Activated naive CD8-positive, alpha-beta T cell treated with anti-CD3 and anti-CD28 coated beads, Interleukin-2, amount 50 U/mL, for 24 hours (primary cell): ENCODE data around the gene FAF2.
"Not testable (repeated sequence)": the region's sequence is repeated elsewhere in the genome, so short reads cannot be mapped to it uniquely, and the experiment has no call there.

Experiments used
- ATAC-seq: fragments of 150-1000 bp; cut with Tn5 transposase; one replicate; pipeline ENCODE4 v1.10.0; 2021
- DNase-seq: peaks from one replicate; pipeline ENCODE4 v3.0.0; 2021
- H3K27ac Mint-ChIP-seq: one replicate; pipeline ENCODE4 v1.8.0; 2021; ENCODE audit warnings: mild to moderate bottlenecking, mixed read lengths
- H3K27me3 Mint-ChIP-seq: one replicate; pipeline ENCODE4 v1.8.0; 2021; ENCODE audit warnings: mixed read lengths
- H3K36me3 Mint-ChIP-seq: one replicate; pipeline ENCODE4 v1.8.0; 2021; ENCODE audit warnings: low read depth, mixed read lengths
- H3K4me1 Mint-ChIP-seq: one replicate; pipeline ENCODE4 v1.8.0; 2021; ENCODE audit warnings: mixed read lengths
- H3K4me3 Mint-ChIP-seq: one replicate; pipeline ENCODE4 v1.8.0; 2021; ENCODE audit warnings: mild to moderate bottlenecking, moderate library complexity, mixed read lengths
- H3K9me3 Mint-ChIP-seq: one replicate; pipeline ENCODE4 v1.8.0; 2021; ENCODE audit warnings: mixed read lengths

FAF2 gene, protein sequence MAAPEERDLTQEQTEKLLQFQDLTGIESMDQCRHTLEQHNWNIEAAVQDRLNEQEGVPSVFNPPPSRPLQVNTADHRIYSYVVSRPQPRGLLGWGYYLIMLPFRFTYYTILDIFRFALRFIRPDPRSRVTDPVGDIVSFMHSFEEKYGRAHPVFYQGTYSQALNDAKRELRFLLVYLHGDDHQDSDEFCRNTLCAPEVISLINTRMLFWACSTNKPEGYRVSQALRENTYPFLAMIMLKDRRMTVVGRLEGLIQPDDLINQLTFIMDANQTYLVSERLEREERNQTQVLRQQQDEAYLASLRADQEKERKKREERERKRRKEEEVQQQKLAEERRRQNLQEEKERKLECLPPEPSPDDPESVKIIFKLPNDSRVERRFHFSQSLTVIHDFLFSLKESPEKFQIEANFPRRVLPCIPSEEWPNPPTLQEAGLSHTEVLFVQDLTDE

DNA sequence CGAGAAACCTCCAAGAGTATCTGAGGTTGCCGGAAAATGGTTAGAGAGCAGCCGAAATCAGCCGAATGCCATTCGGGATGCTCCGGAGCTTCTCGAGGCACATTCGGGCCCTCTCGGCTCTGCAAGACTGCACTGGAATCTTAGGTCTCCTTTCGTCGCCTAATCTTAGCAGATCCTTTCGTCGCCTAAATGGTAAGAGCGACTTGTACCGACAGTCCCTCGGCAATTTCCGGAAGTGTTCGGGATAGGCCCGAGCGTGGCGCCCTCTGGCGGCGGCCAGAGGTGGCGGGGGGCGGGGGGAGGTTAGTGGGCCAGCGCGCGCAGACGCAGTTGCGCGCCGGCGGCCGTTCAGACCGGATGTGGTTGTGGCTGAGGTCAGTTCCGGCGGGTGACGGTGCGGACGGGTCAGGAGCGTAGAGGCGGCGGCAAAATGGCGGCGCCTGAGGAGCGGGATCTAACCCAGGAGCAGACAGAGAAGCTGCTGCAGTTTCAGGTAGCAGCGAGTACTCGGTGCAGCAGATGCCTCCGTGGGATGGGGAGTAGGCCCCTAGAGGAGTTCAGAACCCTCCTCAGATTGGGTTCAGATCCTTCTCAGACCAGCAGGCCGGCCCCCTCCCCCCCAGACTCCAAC is at the start of gene FAF2:
Gene FAF2 (plus strand): TSS at position 408 of the 631 bp plus-strand sequence. CDS start 23 bp downstream, at position 431.
- Mint-ChIP-seq H3K9me3 (no peaks in the 10 kb centered on the region), H3K27ac (peak within 1 kb of the TSS; percentile 99), H3K4me3 (peak within 1 kb of the TSS; percentile 97), H3K27me3 (peaks cover 3% of the 10 kb centered on the region), H3K36me3 (peaks cover 11% of the 10 kb centered on the region), H3K4me1 (peaks cover 40% of the 10 kb centered on the region)
- DNase-seq: peak; percentile 98
- peak; percentile 98 for ATAC-seq

DNA sequence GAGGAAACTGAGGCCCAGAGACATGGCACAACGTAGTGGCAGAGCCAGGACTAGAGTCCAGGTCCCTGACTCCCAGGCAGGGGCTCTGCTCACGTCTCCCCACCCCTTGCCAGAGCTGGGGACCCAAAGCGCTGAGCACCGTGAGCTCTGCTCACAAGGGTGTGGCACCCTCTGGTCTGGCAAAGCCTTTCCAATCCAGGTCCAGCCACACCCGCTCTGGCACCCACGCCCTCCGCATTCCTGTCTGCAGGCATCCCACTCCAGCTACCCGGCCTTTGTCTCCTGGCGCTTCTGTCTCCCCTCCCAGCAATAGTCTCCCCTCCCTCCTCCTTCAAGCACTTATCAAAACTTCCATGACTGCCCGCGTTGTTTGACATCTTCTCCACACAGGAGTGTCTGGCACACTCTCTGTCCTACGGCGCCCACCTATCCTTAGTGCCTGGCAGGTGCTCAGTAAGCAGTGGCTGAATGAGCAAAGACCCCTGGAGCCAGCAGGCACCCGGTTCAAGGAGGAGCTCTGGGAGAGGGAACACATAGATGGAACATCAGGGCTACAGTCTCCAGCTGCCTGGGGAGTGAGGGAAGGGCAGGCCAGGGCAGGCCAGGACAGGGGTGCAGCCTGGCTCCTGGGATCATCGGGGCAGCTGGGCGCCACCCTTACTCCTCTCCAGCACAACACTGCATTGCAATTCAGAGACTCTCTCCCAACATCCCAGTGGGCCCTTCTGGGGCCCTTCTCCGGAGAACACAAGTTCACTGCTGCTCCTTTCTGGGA is 47.6 kb upstream of the FAF2 start:
- ATAC-seq: no peak

DNA sequence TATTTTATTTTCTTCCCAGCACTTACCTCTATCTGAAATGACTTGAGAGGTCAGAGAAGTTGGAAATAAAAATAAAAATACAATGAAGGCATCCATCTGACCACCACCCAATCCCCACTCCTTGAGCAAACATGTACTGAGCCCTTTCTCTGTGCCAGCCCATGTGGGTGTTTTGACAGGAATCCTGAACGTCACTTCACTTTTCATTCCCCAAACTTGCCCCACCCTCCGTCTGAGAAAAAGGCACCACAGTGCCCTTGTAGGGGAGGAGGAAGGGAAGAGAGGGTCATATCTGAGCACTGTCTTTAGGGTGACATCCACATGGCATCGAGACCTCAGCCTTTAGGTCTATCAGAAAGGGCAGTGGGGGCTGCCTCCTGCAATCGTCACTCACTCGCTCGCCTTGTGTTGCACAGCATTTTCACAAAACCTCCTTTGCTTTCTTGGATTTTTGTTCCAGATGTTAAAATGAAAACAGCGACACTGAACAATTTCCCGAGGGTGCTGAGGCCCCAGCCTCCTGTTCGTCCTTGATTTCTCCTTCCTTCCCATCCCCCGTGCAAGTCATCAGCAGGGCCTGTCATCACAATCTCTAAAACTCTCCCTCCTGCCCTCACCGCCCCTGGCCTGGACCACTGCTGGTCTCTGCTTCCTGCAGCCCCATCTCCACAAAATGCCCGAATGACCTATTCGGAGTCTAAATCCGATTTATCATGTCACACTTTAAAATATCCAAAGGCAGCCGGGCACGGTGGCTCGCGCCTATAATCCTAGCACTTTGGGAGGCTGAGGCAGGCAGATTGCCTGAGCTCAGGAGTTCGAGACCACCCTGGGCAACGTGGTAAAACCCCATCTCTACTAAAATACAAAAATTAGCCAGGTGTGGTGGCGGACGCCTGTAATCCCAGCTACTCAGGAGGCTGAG is 46.6 kb upstream of the FAF2 start:
- H3K4me3 Mint-ChIP-seq: no peak overlapping the region
- DNase-seq (no peak), ATAC-seq (no peak)
- no peaks in the 10 kb centered on the region for H3K27me3 Mint-ChIP-seq
- no peaks in the 10 kb centered on the region for H3K4me1 Mint-ChIP-seq
- no peaks in the 10 kb centered on the region for H3K9me3 Mint-ChIP-seq
- no peak overlapping the region for H3K27ac Mint-ChIP-seq
- peaks cover 5% of the 10 kb centered on the region for H3K36me3 Mint-ChIP-seq

More for the DNA sequence above, 47.6 kb upstream of the FAF2 start:
- no peaks in the 10 kb centered on the region for H3K27me3 Mint-ChIP-seq
- peaks cover 7% of the 10 kb centered on the region for H3K36me3 Mint-ChIP-seq
- DNase-seq: no peak
- H3K9me3 Mint-ChIP-seq: no peaks in the 10 kb centered on the region
- no peak overlapping the region for H3K4me3 Mint-ChIP-seq
- H3K4me1 Mint-ChIP-seq: no peaks in the 10 kb centered on the region
- no peak overlapping the region for H3K27ac Mint-ChIP-seq

DNA sequence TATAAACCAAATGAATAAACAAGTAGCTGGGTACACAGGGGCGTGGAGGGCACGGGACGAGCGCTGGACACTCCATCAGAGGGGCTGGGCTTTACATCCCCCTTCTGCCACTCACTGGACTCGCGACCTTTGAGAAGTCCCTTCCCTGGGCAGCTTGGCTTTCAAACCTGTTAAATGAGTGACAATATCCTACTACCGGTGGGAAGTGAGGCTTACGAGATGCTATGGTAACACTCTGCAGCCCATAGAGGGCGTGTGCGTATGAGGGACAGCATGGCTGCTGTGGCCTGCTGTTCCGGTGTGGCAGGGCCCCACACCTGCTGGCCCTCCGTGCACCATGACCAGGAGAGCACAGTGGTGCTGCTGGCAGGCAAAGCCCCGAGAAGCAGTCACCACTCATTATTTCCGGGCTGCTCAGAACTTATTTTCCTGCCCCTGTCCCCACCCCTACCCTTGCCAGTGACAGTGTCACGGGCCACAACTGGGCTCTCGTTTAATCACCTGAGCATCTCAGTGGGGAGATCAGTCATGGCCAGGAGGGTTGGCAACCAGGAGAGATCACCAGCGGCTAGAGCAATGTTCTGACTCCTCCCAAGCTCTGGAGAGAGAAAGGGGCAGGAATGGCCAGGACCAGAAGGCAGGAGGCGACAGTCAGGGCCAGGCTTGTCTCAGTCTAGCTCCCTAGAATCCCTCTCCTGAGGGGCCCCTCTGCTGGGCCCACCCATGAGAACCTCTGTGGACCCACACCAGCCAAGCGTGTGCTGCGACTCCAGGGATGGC is 42.3 kb upstream of the FAF2 start:
- ATAC-seq (no peak), DNase-seq (no peak)
- Mint-ChIP-seq H3K9me3 (no peaks in the 10 kb centered on the region), H3K4me1 (peaks cover 2% of the 10 kb centered on the region), H3K27ac (no peak overlapping the region), H3K27me3 (no peaks in the 10 kb centered on the region), H3K36me3 (peaks cover 11% of the 10 kb centered on the region), H3K4me3 (no peak overlapping the region)

DNA sequence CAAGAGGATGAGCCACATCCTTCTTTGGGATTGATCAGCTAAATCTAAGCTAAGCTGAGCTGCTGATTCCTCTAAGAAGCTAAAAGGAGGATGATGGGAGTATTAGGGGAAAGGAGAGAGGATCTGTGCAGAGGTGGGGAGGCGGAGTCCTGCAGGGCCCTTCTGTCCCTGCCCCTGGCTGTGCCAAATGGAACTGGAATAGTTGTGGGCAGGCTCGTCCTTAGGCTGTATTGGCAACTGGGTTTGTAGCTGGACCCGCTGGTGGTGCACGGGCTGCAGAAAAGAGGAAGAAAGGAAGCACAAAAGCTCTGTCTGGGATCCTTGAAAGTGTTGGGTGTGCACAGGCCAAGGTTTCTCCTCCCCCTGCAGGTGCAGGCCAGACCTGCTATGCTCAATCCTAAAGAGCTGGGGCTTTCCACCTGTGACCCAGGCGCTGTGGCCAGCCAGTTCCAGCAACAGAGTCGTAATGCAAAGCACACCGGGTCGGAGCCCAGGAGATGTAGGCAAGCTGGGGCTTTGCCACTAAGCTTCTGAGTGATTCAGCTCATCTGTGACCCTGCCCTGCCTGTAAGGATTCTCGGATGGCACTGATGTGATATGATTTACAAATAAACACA is 41.6 kb upstream of the FAF2 start:
- Mint-ChIP-seq H3K27ac (no peak overlapping the region), H3K27me3 (no peaks in the 10 kb centered on the region), H3K4me3 (no peak overlapping the region), H3K4me1 (peaks cover 9% of the 10 kb centered on the region), H3K36me3 (peaks cover 11% of the 10 kb centered on the region), H3K9me3 (no peaks in the 10 kb centered on the region)
- DNase-seq: no peak
- no peak for ATAC-seq

DNA sequence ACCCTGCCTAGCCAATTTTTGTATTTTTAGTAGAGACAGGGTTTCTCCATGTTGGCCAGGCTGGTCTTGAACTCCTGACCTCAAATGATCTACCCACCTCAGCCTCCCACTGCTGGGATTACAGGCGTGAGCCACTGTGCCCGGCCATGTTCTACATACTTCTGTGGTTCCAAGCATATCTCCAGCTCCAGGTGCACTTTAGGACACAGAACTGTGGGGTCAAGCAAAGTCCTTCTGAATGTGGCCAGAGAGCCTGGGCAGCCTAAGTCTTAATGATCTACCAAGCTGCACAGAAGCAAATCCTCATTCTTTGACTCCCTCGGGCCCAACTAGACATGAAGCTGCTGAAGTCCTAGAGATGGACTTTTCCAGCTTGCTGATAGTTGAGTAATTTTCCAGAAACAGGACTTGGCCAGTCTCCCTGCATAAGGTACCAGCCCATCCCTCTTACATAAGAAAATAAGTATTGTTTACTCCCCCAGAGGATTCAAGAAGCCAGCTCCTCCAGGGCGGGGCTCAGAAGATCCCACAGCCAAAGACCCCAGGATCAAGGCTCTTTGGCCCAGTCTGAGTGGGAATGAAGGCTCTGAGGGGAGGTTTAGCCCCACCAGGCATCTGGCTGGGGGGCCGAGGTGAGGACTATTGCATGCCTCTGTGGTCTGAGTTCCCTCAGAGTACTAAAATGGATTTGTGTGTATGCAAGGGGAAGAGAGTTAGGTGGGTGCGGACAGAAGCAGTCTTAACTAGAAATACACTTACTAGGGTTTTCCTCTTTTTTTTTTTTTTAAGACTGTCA is 40.5 kb upstream of the FAF2 start:
- Mint-ChIP-seq H3K4me3 (no peak overlapping the region), H3K36me3 (peaks cover 9% of the 10 kb centered on the region), H3K4me1 (peaks cover 9% of the 10 kb centered on the region), H3K9me3 (no peaks in the 10 kb centered on the region), H3K27me3 (no peaks in the 10 kb centered on the region), H3K27ac (no peak overlapping the region)
- DNase-seq: no peak
- ATAC-seq: no peak

DNA sequence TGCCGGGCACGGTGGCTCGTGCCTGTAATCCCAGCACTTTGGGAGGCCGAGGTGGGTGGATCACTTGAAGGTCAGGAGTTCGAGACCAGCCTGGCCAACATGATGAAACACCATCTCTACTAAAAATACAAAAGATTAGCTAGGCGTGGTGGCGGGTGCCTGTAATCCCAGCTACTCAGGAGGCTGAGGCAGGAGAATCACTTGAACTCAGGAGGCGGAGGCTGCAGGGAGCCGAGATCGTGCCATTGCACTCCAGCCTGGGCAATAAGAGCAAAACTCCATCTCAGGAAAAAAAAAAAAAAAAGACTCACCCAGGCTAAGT is 40.0 kb upstream of the FAF2 start:
- not testable (repeated sequence) for H3K36me3 Mint-ChIP-seq, H3K27me3 Mint-ChIP-seq, H3K27ac Mint-ChIP-seq, ATAC-seq, H3K4me1 Mint-ChIP-seq, H3K4me3 Mint-ChIP-seq, H3K9me3 Mint-ChIP-seq, DNase-seq

DNA sequence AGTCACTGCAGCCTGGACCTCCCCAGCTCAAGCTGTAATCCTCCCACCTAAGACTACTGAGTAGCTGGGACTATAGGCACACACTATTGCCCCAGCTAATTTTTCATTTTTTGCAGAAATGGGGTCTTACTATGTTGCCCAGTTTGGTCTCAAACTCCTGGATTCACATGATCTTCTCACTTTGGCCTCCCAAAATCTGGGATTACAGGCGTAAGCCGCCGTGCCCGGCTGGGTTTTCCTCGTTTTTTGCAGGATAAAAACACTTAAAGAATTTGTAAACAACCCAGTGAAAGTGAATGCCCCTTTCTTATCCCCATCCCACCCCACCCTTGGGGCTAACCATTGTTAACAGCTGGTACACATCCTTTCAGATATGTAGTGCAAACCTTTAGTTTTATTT is 39.6 kb upstream of the FAF2 start:
- ATAC-seq (no peak), DNase-seq (no peak)
- H3K36me3 Mint-ChIP-seq: peaks cover 8% of the 10 kb centered on the region
- no peak overlapping the region for H3K4me3 Mint-ChIP-seq
- H3K27me3 Mint-ChIP-seq: no peaks in the 10 kb centered on the region
- H3K27ac Mint-ChIP-seq: no peak overlapping the region
- peaks cover 10% of the 10 kb centered on the region for H3K4me1 Mint-ChIP-seq
- no peaks in the 10 kb centered on the region for H3K9me3 Mint-ChIP-seq

DNA sequence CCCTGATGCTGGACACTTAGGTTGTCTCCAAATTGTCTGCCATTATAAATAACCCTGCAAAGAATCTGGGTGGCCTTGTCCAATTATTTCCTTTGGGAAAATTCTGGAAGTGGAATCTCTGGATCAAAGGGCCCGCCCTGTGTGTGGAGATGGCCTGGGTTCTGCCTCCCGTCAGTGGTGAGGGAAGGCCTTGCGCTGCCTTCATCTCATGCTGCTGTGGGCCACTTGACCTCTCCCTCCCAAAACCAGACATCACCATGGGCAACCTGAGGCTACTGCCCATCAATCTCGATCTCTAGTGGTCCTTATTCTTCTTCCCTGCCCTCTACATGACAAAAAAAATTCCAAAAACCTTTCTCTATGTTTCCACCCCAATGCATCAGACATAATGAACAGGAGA is 38.4 kb upstream of the FAF2 start:
- no peak for DNase-seq
- H3K4me1 Mint-ChIP-seq: peaks cover 22% of the 10 kb centered on the region
- H3K36me3 Mint-ChIP-seq: peaks cover 7% of the 10 kb centered on the region
- ATAC-seq: no peak
- H3K9me3 Mint-ChIP-seq: no peaks in the 10 kb centered on the region
- H3K4me3 Mint-ChIP-seq: no peak overlapping the region
- no peaks in the 10 kb centered on the region for H3K27me3 Mint-ChIP-seq
- no peak overlapping the region for H3K27ac Mint-ChIP-seq

DNA sequence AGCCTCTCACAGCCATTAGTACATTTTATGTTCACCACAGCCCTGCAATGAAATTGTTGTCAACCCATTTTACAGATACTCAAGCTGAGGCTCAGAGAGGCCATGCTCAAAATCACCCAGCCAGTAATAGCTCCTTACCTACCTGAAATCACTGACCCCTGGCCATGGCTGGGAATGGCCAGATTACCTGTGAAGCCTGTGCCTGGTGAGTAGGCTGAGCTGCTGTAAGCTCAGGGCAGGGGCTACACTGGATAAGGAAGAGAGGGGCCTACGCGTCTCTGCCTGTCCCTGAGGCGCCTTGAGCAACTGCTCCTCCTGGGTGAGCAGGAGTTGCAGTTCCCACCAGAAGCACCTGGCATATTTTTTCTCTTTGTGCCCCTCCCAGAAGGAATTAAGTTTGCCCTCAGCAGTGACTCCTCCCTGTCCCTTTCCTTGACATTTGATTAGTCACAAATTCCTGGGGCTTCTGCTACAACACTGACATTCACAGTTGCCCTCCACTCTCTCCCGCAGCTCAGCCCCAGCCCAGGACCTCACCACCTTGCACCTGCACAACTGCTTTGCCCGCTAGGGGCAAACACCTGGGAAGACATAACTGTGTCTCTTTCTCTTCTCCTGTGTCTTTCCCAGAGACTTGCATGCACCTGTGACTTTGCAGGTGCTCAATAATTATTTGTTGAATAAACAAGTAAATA is 37.6 kb upstream of the FAF2 start:
- Mint-ChIP-seq H3K9me3 (no peaks in the 10 kb centered on the region), H3K4me1 (peaks cover 30% of the 10 kb centered on the region), H3K27me3 (no peaks in the 10 kb centered on the region), H3K4me3 (no peak overlapping the region), H3K36me3 (peaks cover 6% of the 10 kb centered on the region), H3K27ac (no peak overlapping the region)
- no peak for DNase-seq
- no peak for ATAC-seq

DNA sequence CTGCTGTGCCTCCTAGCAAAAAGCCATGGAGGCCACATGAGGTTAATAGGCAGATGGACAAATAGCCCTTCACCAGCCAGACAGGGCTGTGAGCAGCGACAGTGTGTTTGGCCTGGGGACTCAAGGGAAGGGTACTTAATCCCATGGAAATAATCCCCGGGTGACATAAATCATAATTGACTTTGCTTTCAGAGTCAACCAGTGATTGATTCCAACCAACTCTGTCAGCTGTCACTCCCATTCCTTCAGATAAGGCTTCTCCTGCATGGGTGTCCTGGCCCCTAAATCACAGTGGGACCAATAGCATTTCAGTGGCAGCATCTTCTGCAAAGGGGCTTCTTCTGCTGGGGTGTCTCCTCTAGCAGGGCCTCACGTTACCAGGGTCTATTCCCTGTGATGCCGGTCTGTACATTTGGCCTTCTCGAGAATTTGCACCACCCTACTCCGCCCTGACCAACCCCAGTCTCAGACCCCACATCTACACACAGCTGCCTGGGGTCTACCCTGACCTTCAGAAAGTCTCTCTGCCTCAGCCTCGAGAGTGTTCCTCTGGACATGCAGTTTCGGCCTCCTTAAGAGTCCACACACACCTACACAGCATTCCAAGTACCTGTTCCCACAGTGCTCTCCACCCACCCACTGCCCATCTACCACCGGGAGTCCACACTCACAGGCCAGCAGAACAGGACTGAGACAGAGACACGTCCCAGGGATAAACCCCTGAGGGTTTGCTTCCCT is 35.5 kb upstream of the FAF2 start:
- Mint-ChIP-seq H3K36me3 (peaks cover 6% of the 10 kb centered on the region), H3K9me3 (no peaks in the 10 kb centered on the region), H3K27ac (no peak overlapping the region), H3K27me3 (no peaks in the 10 kb centered on the region), H3K4me1 (peaks cover 38% of the 10 kb centered on the region), H3K4me3 (no peak overlapping the region)
- ATAC-seq: no peak
- DNase-seq: no peak

DNA sequence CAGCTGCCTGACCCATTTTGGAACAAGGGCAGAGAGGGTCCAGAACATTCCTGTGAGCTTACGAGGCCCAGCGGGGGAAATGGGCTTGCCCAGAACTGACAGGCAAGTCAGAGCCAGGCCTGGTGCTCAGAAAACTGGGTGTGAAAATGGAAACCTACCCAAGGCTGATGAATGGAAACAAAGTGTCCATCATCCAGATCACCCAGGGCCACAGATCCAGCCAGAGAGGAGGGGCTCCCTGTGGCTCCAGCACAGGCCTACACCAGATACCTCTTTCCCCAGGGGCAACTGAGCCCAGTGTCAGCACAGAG is 35.0 kb upstream of the FAF2 start:
- Mint-ChIP-seq H3K4me1 (peaks cover 38% of the 10 kb centered on the region), H3K27me3 (no peaks in the 10 kb centered on the region), H3K4me3 (no peak overlapping the region), H3K9me3 (no peaks in the 10 kb centered on the region), H3K27ac (no peak overlapping the region), H3K36me3 (peaks cover 6% of the 10 kb centered on the region)
- DNase-seq (no peak), ATAC-seq (no peak)
